NCI-H510A treated with DMSO at 0.1 percent for 48 hours (cell line): ENCODE results near the gene RIOK1.

ENCODE experiments used
- DNase-seq: peaks from one replicate; lab custom pipeline; 2025; lab: John Stamatoyannopoulos, UW

RIOK1 gene

GRCh38 chr6:7409740-7410139, 20.1 kb downstream of the RIOK1 start:
- DNase-seq, result no peak

GRCh38 chr6:7410851-7411250, 21.2 kb downstream of the RIOK1 start:
- no peak for DNase-seq

GRCh38 chr6:7411328-7411727, 21.7 kb downstream of the RIOK1 start:
- DNase-seq, result no peak

GRCh38 chr6:7413151-7413823, 23.7 kb downstream of the RIOK1 start:
- no peak for DNase-seq

- no peak for DNase-seq
Observed at GRCh38 chr6:7414811-7415210, 25.2 kb downstream of the RIOK1 start.

GRCh38 chr6:7417684-7418083, 28.1 kb downstream of the RIOK1 start:
- no peak for DNase-seq

GRCh38 chr6:7418238-7418905, 28.8 kb downstream of the RIOK1 start:
- DNase-seq, result no peak

- DNase-seq, result no peak
Observed at GRCh38 chr6:7419065-7419464, 29.5 kb downstream of the RIOK1 start.

- no peak for DNase-seq
Observed at GRCh38 chr6:7421066-7421465, 31.5 kb downstream of the RIOK1 start.

GRCh38 chr6:7424058-7424457, 34.5 kb downstream of the RIOK1 start:
- no peak for DNase-seq

GRCh38 chr6:7424967-7425807, 35.6 kb downstream of the RIOK1 start:
- DNase-seq, result peak; percentile 62

- DNase-seq, result no peak
Observed at GRCh38 chr6:7425808-7426190, 36.2 kb downstream of the RIOK1 start.

- DNase-seq, result no peak
Observed at GRCh38 chr6:7426447-7427169, 37.0 kb downstream of the RIOK1 start.

- no peak for DNase-seq
Observed at GRCh38 chr6:7431313-7431673, 41.7 kb downstream of the RIOK1 start.

- DNase-seq, result peak; percentile 14
Observed at GRCh38 chr6:7431674-7432390, 42.2 kb downstream of the RIOK1 start.

GRCh38 chr6:7432391-7433120, 42.9 kb downstream of the RIOK1 start:
- no peak for DNase-seq

- peak; percentile 42 for DNase-seq
Observed at GRCh38 chr6:7433121-7433617, 43.6 kb downstream of the RIOK1 start.

- DNase-seq, result no peak
Observed at GRCh38 chr6:7434672-7435071, 45.1 kb downstream of the RIOK1 start.

- DNase-seq, result no peak
Observed at GRCh38 chr6:7438011-7438410, 48.4 kb downstream of the RIOK1 start.

- no peak for DNase-seq
Observed at GRCh38 chr6:7439228-7439627, 49.6 kb downstream of the RIOK1 start.

GRCh38 chr6:7440476-7440875, 50.9 kb downstream of the RIOK1 start:
- no peak for DNase-seq
